GM13977 (cell line): ENCODE measurements around the gene SLC11A2.
"Not testable (repeated sequence)": the region's sequence is repeated elsewhere in the genome, so short reads cannot be mapped to it uniquely, and the experiment has no call there.

Experiments used
- DNase-seq: peaks from one replicate; pipeline ENCODE4 v3.0.0; 2012; ENCODE audit warnings: low spot score
- in situ Hi-C: fragments of 300-500 bp; cut with MboI; formaldehyde crosslinking; loops from one replicate; pipeline ENCODE4 v1.12.0; 2022; ENCODE audit warnings: low sequenced_read_pairs, low pct_unique_long_range_greater_than_20kb, mixed read lengths, inconsistent platforms; ENCODE audit not compliant: unreplicated experiment
- TF ChIP-seq, protein P1 (sequence below): IDR thresholded peaks from 2 replicates; pipeline ENCODE4 v1.5.1; 2012; ENCODE audit warnings: mild to moderate bottlenecking, control low read depth; ENCODE audit not compliant: insufficient read depth; ENCODE audit errors: extremely low read depth, missing control alignments

SLC11A2 gene

DNA sequence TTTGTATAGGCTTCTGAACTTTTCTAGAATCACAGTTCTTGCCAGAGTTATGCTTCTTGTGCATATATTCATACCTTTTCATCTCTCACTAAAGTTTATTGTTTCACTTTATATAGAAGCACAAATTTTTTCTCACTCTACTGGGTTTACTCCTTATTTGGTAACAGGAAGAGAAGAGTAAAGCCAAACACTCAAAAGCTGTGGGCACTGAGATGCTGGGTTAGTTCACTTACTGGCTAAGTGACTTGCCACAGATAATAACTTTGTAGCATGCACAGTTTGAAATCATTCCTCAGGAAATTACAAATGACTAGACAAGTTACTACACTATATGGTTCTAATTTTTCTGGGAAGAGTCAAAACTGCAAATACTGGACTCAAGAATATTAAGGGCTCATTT, 66.1 kb downstream of the SLC11A2 start:
- in situ Hi-C loops, result no loop called here
- TF ChIP-seq, protein P1, sequence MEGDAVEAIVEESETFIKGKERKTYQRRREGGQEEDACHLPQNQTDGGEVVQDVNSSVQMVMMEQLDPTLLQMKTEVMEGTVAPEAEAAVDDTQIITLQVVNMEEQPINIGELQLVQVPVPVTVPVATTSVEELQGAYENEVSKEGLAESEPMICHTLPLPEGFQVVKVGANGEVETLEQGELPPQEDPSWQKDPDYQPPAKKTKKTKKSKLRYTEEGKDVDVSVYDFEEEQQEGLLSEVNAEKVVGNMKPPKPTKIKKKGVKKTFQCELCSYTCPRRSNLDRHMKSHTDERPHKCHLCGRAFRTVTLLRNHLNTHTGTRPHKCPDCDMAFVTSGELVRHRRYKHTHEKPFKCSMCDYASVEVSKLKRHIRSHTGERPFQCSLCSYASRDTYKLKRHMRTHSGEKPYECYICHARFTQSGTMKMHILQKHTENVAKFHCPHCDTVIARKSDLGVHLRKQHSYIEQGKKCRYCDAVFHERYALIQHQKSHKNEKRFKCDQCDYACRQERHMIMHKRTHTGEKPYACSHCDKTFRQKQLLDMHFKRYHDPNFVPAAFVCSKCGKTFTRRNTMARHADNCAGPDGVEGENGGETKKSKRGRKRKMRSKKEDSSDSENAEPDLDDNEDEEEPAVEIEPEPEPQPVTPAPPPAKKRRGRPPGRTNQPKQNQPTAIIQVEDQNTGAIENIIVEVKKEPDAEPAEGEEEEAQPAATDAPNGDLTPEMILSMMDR, result no peak

DNA sequence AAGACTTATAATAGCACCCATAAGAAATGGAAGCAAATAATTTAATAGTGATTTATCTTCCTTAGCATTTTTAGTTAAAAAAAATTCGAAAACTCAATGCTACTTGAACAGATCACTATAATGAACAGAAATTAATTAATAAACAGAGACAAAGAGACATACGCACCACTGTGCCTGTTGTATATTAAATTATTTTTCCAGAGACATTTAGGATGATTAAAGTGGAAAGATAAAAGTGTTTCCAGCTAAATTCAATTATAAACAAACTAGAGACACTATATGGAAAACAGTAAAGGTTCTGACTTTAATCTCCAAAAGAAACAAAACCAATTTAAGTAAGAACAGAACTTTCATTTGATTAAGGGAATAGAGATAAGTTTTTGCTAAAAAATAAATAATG, 70.5 kb downstream of the SLC11A2 start:
- TF ChIP-seq, protein P1, result no peak
- in situ Hi-C loops, result no loop called here
- no peak for DNase-seq

More for the DNA sequence above, 66.1 kb downstream of the SLC11A2 start:
- DNase-seq, result no peak

DNA sequence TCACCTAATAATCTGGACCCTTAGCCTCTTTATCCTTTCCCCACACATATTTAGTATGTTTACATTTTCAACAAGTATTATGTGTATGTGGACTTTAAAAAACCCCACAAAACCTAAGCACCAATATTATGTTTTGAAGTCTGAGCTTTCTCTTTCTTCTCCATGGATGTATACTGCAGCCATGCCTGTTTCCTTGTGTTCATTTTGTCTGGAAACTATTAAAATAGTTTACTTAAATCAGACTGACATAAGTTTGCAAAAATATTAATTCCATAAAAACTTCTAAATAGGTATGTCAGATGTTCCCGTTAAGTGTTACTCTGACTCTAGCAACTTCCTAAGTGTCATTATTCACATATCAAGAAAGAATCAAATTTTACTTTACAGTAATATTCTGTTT, 70.9 kb downstream of the SLC11A2 start:
- in situ Hi-C loops, result no loop called here
- DNase-seq, result no peak
- TF ChIP-seq, protein P1, result no peak

DNA sequence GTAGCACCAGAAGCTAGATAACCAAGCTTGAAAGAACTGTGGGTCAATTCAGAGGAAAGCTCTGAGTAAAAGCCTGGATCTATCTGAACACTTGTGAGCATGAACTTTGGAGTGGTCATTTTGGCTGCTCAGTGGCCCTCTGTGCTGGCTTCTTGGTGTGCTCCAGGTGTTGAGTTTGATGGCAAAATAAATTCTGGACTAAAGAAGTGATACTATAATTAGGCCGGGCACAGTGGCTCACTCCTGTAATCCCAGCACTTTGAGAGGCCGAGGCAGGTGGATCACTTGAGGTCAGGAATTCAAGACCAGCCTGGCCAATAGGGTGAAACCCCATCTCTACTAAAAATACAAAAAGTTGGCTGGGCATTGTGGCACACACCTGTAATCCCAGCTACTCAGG, 71.4 kb downstream of the SLC11A2 start:
- DNase-seq, in situ Hi-C loops: not testable (repeated sequence)

DNA sequence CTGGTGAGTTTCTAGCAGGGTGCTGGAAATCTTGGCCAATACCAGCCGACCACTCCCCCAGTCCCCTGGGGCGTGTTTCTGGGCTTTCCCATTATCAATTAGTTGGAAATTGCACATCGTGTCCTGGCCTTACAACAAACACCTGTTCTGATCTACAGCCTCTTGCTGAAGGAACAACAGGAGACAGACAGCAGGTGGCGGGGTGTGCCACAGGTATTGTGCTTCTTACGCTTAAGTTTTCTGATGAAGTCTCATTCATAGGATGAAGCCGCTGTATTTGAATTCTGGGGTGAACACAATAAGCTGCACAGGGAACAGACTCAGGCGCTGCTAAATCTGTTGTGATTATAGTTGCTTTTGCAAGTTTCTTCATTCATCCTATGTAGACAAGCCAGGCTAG, 73.1 kb downstream of the SLC11A2 start:
- TF ChIP-seq, protein P1, result no peak
- in situ Hi-C loops, result no loop called here
- no peak for DNase-seq

DNA sequence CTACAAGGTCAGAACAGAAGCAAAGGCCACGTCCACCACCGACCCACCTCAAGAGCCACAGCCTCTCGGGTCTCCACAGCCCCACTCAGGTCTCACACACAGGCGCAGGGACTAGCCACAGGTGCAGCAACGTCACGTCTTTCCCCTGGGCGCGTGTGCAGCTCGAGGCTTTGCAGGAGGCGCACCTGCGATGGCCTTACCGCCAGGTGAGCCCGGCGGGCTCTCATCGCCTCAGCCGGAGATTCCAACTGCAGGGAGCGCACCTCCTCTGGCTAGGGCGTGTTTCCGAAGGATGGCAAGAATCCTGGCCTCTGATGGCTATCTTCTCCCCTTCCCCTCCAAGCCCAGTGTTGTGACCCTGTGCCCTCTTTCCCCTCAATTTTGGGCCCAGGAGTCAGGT, 73.7 kb downstream of the SLC11A2 start, which contains the start of gene HIGD1C:
Gene HIGD1C (plus strand): TSS at position 35 of the 400 bp plus-strand sequence. CDS start 1,455 bp downstream, outside the sequence.
- no peak for DNase-seq
- in situ Hi-C loops, result no loop called here
- TF ChIP-seq, protein P1, result no peak

DNA sequence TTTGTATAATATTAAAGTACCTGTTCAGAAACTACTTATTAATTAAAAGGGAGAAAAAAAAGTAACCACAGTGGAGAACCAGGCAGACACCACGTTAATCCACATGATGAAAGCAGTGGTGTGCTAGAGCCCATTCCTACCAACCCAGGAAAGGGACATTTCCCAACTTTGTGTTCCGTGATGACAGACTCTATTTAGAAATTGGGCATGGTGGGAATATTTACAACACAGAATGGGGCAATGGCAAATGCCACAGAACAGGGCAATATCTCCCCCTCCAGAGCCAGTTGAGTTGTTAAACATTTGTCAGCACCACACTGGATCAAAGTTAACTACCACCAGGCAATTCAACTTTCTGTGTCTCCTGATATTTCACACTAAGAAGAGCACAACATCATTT, 75.1 kb downstream of the SLC11A2 start:
- TF ChIP-seq, protein P1, result no peak
- in situ Hi-C loops, result no loop called here
- no peak for DNase-seq
